ENCODE measurements around the gene PIGT. TPM values are rescaled to one million over a fixed set of nuclear protein-coding genes. Genes with fewer than 3 reads are reported as not detected.

PIGT gene
- total RNA-seq, 1 donor from 2014 or later: 14.7 TPM

DNA sequence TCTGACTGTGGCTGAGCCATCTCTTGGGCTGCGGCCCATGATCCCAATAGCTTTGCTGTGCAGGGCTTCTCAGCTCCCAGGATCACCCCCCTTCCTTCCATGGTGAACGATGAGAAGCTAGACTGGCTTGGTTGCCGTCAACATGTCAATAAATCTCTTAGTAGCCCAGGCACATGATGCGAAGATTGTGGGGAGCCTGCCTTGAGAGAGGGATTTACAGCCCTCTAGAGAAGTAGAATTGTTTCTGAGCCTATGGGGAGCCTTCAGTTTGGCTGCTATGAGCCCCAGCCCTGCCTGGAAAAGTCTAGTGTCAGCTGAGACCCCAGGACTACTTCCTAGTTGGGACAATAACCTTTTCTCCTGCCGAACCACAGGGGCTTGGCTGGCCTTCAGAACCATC is 3.3 kb upstream of the PIGT start:
- H3K4me3 ChIP-seq (ENCODE audit: low read depth, low read length): no peak overlapping the region
- TF ChIP-seq, protein P1, sequence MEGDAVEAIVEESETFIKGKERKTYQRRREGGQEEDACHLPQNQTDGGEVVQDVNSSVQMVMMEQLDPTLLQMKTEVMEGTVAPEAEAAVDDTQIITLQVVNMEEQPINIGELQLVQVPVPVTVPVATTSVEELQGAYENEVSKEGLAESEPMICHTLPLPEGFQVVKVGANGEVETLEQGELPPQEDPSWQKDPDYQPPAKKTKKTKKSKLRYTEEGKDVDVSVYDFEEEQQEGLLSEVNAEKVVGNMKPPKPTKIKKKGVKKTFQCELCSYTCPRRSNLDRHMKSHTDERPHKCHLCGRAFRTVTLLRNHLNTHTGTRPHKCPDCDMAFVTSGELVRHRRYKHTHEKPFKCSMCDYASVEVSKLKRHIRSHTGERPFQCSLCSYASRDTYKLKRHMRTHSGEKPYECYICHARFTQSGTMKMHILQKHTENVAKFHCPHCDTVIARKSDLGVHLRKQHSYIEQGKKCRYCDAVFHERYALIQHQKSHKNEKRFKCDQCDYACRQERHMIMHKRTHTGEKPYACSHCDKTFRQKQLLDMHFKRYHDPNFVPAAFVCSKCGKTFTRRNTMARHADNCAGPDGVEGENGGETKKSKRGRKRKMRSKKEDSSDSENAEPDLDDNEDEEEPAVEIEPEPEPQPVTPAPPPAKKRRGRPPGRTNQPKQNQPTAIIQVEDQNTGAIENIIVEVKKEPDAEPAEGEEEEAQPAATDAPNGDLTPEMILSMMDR (IDR thresholded peaks at IDR 0.05; ENCODE audit: insufficient read depth, low read length, severe bottlenecking): no peak
- no peak for FAIRE-seq
- no peak for DNase-seq (ENCODE audit: low read depth)
- no peaks in the 10 kb centered on the region for H3K27me3 ChIP-seq (ENCODE audit: control insufficient read depth, insufficient read depth, low read length)
- H3K36me3 ChIP-seq (ENCODE audit: control insufficient read depth, insufficient read depth, low read length): no peaks in the 10 kb centered on the region

DNA sequence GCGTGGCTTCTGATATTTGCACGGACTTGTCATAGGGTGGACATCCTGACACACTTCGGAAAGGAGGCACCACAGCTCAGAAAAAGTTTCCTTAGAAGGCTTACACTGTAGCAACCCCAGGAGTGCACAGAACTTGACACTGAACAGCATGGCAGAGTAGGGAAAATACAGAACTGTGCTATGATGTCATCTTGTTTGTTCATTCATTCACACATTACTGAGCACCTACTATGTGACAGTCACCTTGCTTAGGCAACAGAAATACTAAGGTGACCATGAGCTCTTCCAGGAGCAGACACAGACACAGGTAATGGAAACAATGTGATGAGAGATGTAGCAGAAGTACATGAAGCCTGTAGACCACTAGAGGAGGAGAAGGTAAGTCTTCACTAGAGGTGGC is 2.5 kb upstream of the PIGT start:
- TF ChIP-seq, protein P1 (IDR thresholded peaks at IDR 0.05; ENCODE audit: insufficient read depth, low read length, severe bottlenecking): no peak
- no peak for FAIRE-seq
- no peaks in the 10 kb centered on the region for H3K27me3 ChIP-seq (ENCODE audit: control insufficient read depth, insufficient read depth, low read length)
- H3K4me3 ChIP-seq (ENCODE audit: low read depth, low read length): no peak overlapping the region
- DNase-seq (ENCODE audit: low read depth): no peak
- no peaks in the 10 kb centered on the region for H3K36me3 ChIP-seq (ENCODE audit: control insufficient read depth, insufficient read depth, low read length)

DNA sequence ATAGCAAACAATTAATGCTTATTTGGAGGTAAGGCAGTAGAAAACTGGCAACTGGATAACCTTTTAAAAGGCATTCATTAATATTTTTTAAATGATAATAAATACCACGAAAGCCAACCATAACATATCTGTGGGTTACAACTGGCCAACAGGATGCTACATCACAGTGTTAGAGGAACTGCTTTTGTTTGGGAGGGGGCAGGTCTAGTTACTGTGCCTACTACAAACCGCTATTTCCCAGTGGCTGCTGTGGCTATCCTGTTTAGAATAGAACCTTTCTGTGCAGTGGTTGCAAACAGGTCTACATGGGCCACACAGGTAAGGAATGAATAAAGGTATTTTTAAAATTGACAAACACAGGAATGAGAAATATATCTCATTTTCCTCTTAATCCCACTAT is 976 bp downstream of the PIGT start:
- FAIRE-seq (no peak), DNase-seq (ENCODE audit: low read depth) (no peak)
- H3K36me3 ChIP-seq (ENCODE audit: control insufficient read depth, insufficient read depth, low read length): peaks cover 18% of the 10 kb centered on the region
- H3K4me3 ChIP-seq (ENCODE audit: low read depth, low read length): no peak overlapping the region
- TF ChIP-seq, protein P1 (IDR thresholded peaks at IDR 0.05; ENCODE audit: insufficient read depth, low read length, severe bottlenecking): no peak
- no peaks in the 10 kb centered on the region for H3K27me3 ChIP-seq (ENCODE audit: control insufficient read depth, insufficient read depth, low read length)

DNA sequence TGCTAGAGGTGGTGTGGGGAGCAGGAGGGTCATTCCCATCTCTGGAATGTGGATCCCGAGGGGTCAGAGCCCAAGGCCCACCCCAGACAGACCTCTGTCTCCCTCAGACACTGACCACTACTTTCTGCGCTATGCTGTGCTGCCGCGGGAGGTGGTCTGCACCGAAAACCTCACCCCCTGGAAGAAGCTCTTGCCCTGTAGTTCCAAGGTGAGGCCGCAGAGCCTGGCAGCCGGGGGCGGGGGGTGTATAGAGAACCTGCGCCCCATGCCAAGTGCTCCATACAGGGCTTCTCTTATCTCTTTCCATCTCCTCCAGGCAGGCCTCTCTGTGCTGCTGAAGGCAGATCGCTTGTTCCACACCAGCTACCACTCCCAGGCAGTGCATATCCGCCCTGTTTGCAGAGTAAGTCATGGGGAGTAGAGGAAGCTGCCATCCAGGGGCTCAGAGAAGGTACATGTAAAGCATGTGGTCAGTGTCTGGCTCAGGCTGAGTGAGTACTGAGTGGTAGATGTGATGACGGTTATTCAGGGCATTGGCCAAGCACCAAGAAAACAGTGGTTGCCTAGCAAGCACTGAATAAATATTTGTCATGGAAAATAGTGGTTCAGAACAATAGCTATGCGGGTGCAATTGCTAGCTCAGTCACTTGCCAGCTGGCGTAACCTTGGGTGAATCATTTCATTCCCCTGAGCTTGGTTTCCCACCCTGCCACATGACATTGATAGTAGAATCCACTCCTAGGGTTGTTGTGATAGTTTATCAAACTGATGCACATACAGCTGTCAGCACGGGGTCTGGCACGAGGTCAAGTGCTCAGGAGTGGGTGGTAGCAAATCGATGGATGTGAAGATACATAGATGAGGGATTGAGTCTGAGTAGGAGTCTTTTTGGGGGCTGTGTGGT is 3.5 kb downstream of the PIGT start:
- H3K4me3 ChIP-seq (ENCODE audit: low read depth, low read length): no peak overlapping the region
- TF ChIP-seq, protein P1 (IDR thresholded peaks at IDR 0.05; ENCODE audit: insufficient read depth, low read length, severe bottlenecking): no peak
- DNase-seq (ENCODE audit: low read depth) (peak; percentile 100), FAIRE-seq (peak; percentile 97)
- H3K27me3 ChIP-seq (ENCODE audit: control insufficient read depth, insufficient read depth, low read length): no peaks in the 10 kb centered on the region
- H3K36me3 ChIP-seq (ENCODE audit: control insufficient read depth, insufficient read depth, low read length): peaks cover 24% of the 10 kb centered on the region

DNA sequence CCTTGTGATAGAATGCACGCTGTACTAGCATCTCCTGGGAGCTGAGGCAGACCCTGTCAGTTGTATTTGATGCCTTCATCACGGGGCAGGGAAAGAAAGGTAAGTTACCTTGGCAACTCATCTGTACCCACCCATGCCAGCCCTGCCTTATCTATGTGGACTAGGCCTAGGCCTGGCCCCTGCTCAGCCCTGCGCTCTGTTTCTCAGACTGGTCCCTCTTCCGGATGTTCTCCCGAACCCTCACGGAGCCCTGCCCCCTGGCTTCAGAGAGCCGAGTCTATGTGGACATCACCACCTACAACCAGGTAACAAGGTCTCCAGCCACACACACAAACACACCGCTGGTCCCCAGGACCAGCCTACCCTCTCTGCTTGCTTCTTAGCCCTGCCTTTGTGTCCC is 4.2 kb downstream of the PIGT start:
- no peak overlapping the region for H3K4me3 ChIP-seq (ENCODE audit: low read depth, low read length)
- TF ChIP-seq, protein P1 (IDR thresholded peaks at IDR 0.05; ENCODE audit: insufficient read depth, low read length, severe bottlenecking): no peak
- peaks cover 24% of the 10 kb centered on the region for H3K36me3 ChIP-seq (ENCODE audit: control insufficient read depth, insufficient read depth, low read length)
- FAIRE-seq (no peak), DNase-seq (ENCODE audit: low read depth) (no peak)
- no peaks in the 10 kb centered on the region for H3K27me3 ChIP-seq (ENCODE audit: control insufficient read depth, insufficient read depth, low read length)

All from bronchial epithelial cell (primary cell).